Mesenchymal stem cell (in vitro differentiated cells and primary cell): Measurements from ENCODE around the gene THAP4.
"Not testable (repeated sequence)": the region's sequence is repeated elsewhere in the genome, so short reads cannot be mapped to it uniquely, and the experiment has no call there.

Experiments
- DNase-seq: peaks from one replicate; pipeline ENCODE4 v3.0.0-alpha.2; 2013
- H2AFZ ChIP-seq: one replicate; pipeline ENCODE4 v1.6.1; 2013; ENCODE audit warnings: low read depth, mild to moderate bottlenecking, control low read depth, inconsistent platforms, low read length, moderate library complexity
- H2AK5ac ChIP-seq: 2 replicates; pipeline ENCODE4 v1.6.1; 2013; ENCODE audit warnings: low read length, moderate library complexity, mild to moderate bottlenecking, inconsistent platforms; ENCODE audit not compliant: severe bottlenecking
- H2BK120ac ChIP-seq: one replicate; pipeline ENCODE4 v1.6.1; 2013; ENCODE audit warnings: low read depth, mild to moderate bottlenecking, inconsistent platforms, low read length, moderate library complexity
- H2BK12ac ChIP-seq, 2 experiments: one replicate each; pipeline ENCODE4 v1.6.1; 2013; ENCODE audit warnings: inconsistent platforms in 2 of 2, low read length in 2 of 2, mild to moderate bottlenecking in 2 of 2, moderate library complexity in 2 of 2, control low read depth in 1 of 2
- H2BK15ac ChIP-seq: one replicate; pipeline ENCODE4 v1.6.1; 2013; ENCODE audit warnings: mild to moderate bottlenecking, low read depth, inconsistent platforms; ENCODE audit not compliant: poor library complexity, severe bottlenecking
- H2BK5ac ChIP-seq: 2 replicates; pipeline ENCODE4 v1.6.1; 2013; ENCODE audit warnings: low read depth, mild to moderate bottlenecking, low read length, control low read depth, inconsistent platforms; ENCODE audit not compliant: poor library complexity, severe bottlenecking
- H3K14ac ChIP-seq, 2 experiments: one replicate each; pipeline ENCODE4 v1.6.1; 2013; ENCODE audit warnings: inconsistent platforms in 2 of 2, low read length in 2 of 2, control low read depth in 1 of 2, mild to moderate bottlenecking in 1 of 2, moderate library complexity in 1 of 2
- H3K18ac ChIP-seq, 2 experiments: one replicate each; pipeline ENCODE4 v1.6.1; 2013; ENCODE audit warnings: inconsistent platforms in 2 of 2, low read length in 2 of 2, control low read depth in 1 of 2, low read depth in 1 of 2, mild to moderate bottlenecking in 1 of 2
- H3K23ac ChIP-seq, 2 experiments: one replicate each; pipeline ENCODE4 v1.6.1; 2013; ENCODE audit warnings: inconsistent platforms in 2 of 2, low read length in 2 of 2, mild to moderate bottlenecking in 2 of 2, moderate library complexity in 2 of 2, control low read depth in 1 of 2
- H3K27ac ChIP-seq: 2 replicates; pipeline ENCODE4 v1.5.1; 2013; ENCODE audit warnings: mild to moderate bottlenecking, moderate library complexity, low read length, control low read depth, inconsistent platforms; ENCODE audit not compliant: poor library complexity, severe bottlenecking
- H3K27me3 ChIP-seq, 2 experiments: 2 replicates each; pipeline versions ENCODE4 v1.6.1 to v1.7.0; 2013; ENCODE audit warnings: low read length in 2 of 2, mild to moderate bottlenecking in 2 of 2, moderate library complexity in 2 of 2, control low read depth in 1 of 2, inconsistent platforms in 1 of 2; ENCODE audit not compliant: control insufficient read depth in 1 of 2, insufficient read depth in 1 of 2
- H3K36me3 ChIP-seq, 2 experiments: 2 replicates each; pipeline versions ENCODE4 v1.6.1 to v1.7.0; 2013; ENCODE audit warnings: low read length in 2 of 2, control low read depth in 1 of 2, inconsistent platforms in 1 of 2, low read depth in 1 of 2, mild to moderate bottlenecking in 1 of 2; ENCODE audit not compliant: insufficient read depth in 2 of 2, control insufficient read depth in 1 of 2
- H3K4ac ChIP-seq, 2 experiments: one replicate each; pipeline ENCODE4 v1.6.1; 2013; ENCODE audit warnings: inconsistent platforms in 2 of 2, low read length in 2 of 2, mild to moderate bottlenecking in 2 of 2, moderate library complexity in 2 of 2, control low read depth in 1 of 2, low read depth in 1 of 2
- H3K4me1 ChIP-seq: 2 replicates; pipeline ENCODE4 v1.6.1; 2013; ENCODE audit warnings: low read depth, low read length, control low read depth; ENCODE audit not compliant: control insufficient read depth, insufficient read depth
- H3K4me2 ChIP-seq: 2 replicates; pipeline ENCODE4 v1.6.1; 2013; ENCODE audit warnings: low read length, mild to moderate bottlenecking, inconsistent platforms; ENCODE audit not compliant: poor library complexity, severe bottlenecking
- H3K4me3 ChIP-seq, 2 experiments: 2 replicates each; pipeline versions ENCODE4 v1.5.1 to v1.7.0; 2013; ENCODE audit warnings: low read length in 2 of 2, mild to moderate bottlenecking in 2 of 2, control low read depth in 1 of 2, low read depth in 1 of 2; ENCODE audit not compliant: insufficient read depth in 1 of 2
- H3K79me1 ChIP-seq: replicated peaks from 2 replicates; pipeline ENCODE4 v1.6.1; 2013; ENCODE audit warnings: mild to moderate bottlenecking, control low read depth, low read length, inconsistent platforms; ENCODE audit not compliant: poor library complexity, severe bottlenecking
- H3K9ac ChIP-seq: 2 replicates; pipeline ENCODE4 v1.7.0; 2013; ENCODE audit warnings: mild to moderate bottlenecking, low read length, moderate library complexity
- H3K9me3 ChIP-seq: 2 replicates; pipeline ENCODE4 v1.7.0; 2013; ENCODE audit warnings: mild to moderate bottlenecking, low read length; ENCODE audit not compliant: control insufficient read depth
- H4K8ac ChIP-seq: one replicate; pipeline ENCODE4 v1.6.1; 2013; ENCODE audit warnings: inconsistent platforms, mild to moderate bottlenecking, low read length, moderate library complexity
- H4K91ac ChIP-seq: one replicate; pipeline ENCODE4 v1.6.1; 2013; ENCODE audit warnings: mild to moderate bottlenecking, low read length, inconsistent platforms
- WGBS: methylation state at CpG from one replicate; pipeline ENCODE4 v1.1.7; 2013; ENCODE audit warnings: mixed read lengths; 5-methylcytosine and 5-hydroxymethylcytosine counted together

The THAP4 gene

GRCh38 chr2:241590496-241591455 is 46.2 kb downstream of the THAP4 start:
- H3K23ac ChIP-seq, H4K91ac ChIP-seq, H4K8ac ChIP-seq, H3K27me3 ChIP-seq, H3K9ac ChIP-seq, DNase-seq, H3K27ac ChIP-seq, H2BK12ac ChIP-seq, H2AFZ ChIP-seq, H3K18ac ChIP-seq, H3K4me3 ChIP-seq, H2BK15ac ChIP-seq, H2BK5ac ChIP-seq, H2BK120ac ChIP-seq, H3K4me1 ChIP-seq, H3K4me2 ChIP-seq, H2AK5ac ChIP-seq, H3K14ac ChIP-seq, H3K4ac ChIP-seq: not testable (repeated sequence)
- peaks cover 26% of the 10 kb centered on the region for H3K79me1 ChIP-seq
- peaks cover 45 to 67% of the 10 kb centered on the region in 2 experiments for H3K36me3 ChIP-seq
- WGBS = 91% methylated on average over 31 of the region's 33 CpGs
- peaks cover 35% of the 10 kb centered on the region for H3K9me3 ChIP-seq

DNA sequence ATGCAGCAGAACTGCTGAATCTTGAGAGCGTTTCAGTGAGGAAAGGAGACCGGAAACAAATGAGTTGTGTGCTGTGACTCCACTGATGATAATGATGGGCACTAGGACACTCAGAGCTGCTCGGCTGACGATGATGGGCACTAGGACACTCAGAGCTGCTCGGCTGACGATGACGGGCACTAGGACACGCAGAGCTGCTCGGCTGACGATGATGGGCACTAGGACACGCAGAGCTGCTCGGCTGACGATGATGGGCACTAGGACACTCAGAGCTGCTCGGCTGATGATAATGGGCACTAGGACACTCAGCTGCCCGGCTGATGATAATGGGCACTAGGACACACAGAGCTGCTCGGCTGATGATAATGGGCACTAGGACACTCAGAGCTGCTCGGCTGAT is 47.1 kb downstream of the THAP4 start:
- not testable (repeated sequence) for H3K27me3 ChIP-seq, H3K23ac ChIP-seq, H2AK5ac ChIP-seq, H3K4ac ChIP-seq, H3K9ac ChIP-seq, H3K18ac ChIP-seq, H2BK5ac ChIP-seq, H3K14ac ChIP-seq, H2AFZ ChIP-seq, H3K4me2 ChIP-seq, H2BK120ac ChIP-seq, DNase-seq, H4K8ac ChIP-seq, H2BK15ac ChIP-seq, H2BK12ac ChIP-seq, H3K27ac ChIP-seq, H4K91ac ChIP-seq, H3K4me1 ChIP-seq, H3K4me3 ChIP-seq
- peaks cover 48 to 66% of the 10 kb centered on the region in 2 experiments for H3K36me3 ChIP-seq
- peaks cover 43% of the 10 kb centered on the region for H3K9me3 ChIP-seq
- H3K79me1 ChIP-seq = peaks cover 29% of the 10 kb centered on the region
- WGBS = 83% methylated on average over 17 of the region's 17 CpGs

DNA sequence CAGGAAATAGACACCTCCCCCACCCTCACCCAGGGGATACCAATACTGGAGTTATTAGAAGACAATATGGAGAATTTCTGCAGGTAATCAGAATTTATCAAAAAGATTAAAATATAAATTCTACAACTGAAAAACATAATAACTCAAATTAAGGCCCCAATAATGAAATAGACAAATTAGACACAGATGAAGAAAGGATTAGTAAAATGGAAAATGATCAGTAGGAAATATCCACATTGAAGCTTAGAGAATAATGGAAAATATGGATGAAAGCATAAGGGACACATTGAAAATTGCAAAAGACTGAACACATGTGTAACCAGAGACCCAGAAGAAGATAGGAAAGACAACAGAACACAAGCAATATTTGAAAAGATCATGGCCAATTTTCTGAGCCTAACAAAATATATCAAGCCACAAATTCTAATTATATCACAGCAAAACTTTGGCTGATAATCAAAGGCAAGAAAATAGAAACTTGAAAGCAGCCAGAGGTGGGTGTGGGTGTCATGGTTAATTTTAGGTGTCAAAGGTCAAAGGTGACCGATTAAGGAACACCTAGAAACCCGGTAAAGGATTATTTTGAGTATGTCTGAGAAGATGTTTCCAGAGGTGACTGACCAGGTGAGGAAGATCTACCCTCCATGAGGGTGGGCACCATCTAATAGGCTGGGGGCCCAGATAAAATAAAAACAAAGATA is 50.2 kb downstream of the THAP4 start:
- H2AK5ac ChIP-seq = no peak overlapping the region
- H3K27me3 ChIP-seq = no peaks in the 10 kb centered on the region
- H2BK5ac ChIP-seq = no peak overlapping the region
- H4K91ac ChIP-seq = no peak overlapping the region
- H3K27ac ChIP-seq = no peak overlapping the region
- H3K14ac ChIP-seq = no peak overlapping the region
- DNase-seq = no peak
- H3K9ac ChIP-seq = no peak overlapping the region
- H3K9me3 ChIP-seq = peaks cover 67% of the 10 kb centered on the region
- H2AFZ ChIP-seq = no peak overlapping the region
- H3K18ac ChIP-seq = no peak overlapping the region
- H3K4ac ChIP-seq = no peak overlapping the region
- 98% methylated on average over 2 of the region's 2 CpGs for WGBS
- no peak overlapping the region for H3K23ac ChIP-seq
- peaks cover 2% of the 10 kb centered on the region for H3K4me1 ChIP-seq
- H3K4me3 ChIP-seq = peak overlapping the region in 1 of 2 experiments; percentile 38
- H3K4me2 ChIP-seq = no peak overlapping the region
- no peak overlapping the region for H2BK15ac ChIP-seq
- no peak overlapping the region for H2BK120ac ChIP-seq
- H4K8ac ChIP-seq = no peak overlapping the region
- no peak overlapping the region for H2BK12ac ChIP-seq
- peaks cover 59 to 76% of the 10 kb centered on the region in 2 experiments for H3K36me3 ChIP-seq
- H3K79me1 ChIP-seq = peaks cover 25% of the 10 kb centered on the region

DNA sequence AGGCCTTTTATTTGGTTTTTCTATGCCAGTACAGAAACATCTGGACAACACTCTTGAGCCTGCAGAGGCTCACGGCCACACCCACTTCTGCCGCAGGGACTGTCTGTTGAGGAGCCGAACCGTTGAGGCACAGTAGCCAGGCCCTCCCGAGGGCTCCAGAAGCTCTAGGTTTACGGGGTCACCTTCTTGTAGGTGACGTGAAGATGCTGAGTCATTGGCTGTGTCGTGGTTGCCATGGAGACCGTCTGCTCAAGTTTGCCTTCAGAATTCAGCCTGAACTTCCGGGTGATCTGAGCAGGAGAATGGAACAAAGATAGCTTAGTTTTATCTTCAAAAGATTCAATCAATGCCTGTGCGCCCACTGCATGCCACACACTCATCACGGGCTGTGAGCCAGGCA is 52.5 kb downstream of the THAP4 start:
- WGBS = 93% methylated on average over 12 of the region's 12 CpGs
- Histone ChIP-seq H3K23ac (no peak overlapping the region), H3K4me3 (peak overlapping the region in 1 of 2 experiments; percentile 31), H4K91ac (no peak overlapping the region), H3K18ac (no peak overlapping the region), H3K36me3 (peaks cover 50 to 71% of the 10 kb centered on the region in 2 experiments), H2BK5ac (no peak overlapping the region), H3K9me3 (peaks cover 64% of the 10 kb centered on the region), H3K14ac (no peak overlapping the region), H3K4me1 (peaks cover 2% of the 10 kb centered on the region), H2AFZ (no peak overlapping the region), H2BK15ac (no peak overlapping the region), H3K27me3 (no peaks in the 10 kb centered on the region), H3K79me1 (peaks cover 16% of the 10 kb centered on the region), H3K9ac (no peak overlapping the region), H2BK120ac (no peak overlapping the region), H2BK12ac (no peak overlapping the region), H4K8ac (no peak overlapping the region), H3K27ac (no peak overlapping the region), H3K4ac (no peak overlapping the region), H2AK5ac (no peak overlapping the region), H3K4me2 (no peak overlapping the region)
- DNase-seq = no peak
